Uterus (tissue), 2 donors: ENCODE results near the gene GRIN1.

ENCODE experiments used
- CTCF ChIP-seq, 4 experiments: fragments of 200-600 bp in 2 of 4; fragments of 450-650 bp in 2 of 4; sonication (generic) in 2 of 4; IDR thresholded peaks; one replicate each; pipeline ENCODE4 v1.5.1; 2016 to 2019; ENCODE audit warnings: antibody characterized with exemption in 4 of 4, mild to moderate bottlenecking in 2 of 4, moderate library complexity in 1 of 4
- POLR2A ChIP-seq, 2 donors: fragments of 450-650 bp; IDR thresholded peaks; one replicate each; pipeline ENCODE4 v1.6.1; 2016; ENCODE audit warnings: antibody characterized with exemption in 2 of 2, mild to moderate bottlenecking in 1 of 2, moderate library complexity in 1 of 2

DNA sequence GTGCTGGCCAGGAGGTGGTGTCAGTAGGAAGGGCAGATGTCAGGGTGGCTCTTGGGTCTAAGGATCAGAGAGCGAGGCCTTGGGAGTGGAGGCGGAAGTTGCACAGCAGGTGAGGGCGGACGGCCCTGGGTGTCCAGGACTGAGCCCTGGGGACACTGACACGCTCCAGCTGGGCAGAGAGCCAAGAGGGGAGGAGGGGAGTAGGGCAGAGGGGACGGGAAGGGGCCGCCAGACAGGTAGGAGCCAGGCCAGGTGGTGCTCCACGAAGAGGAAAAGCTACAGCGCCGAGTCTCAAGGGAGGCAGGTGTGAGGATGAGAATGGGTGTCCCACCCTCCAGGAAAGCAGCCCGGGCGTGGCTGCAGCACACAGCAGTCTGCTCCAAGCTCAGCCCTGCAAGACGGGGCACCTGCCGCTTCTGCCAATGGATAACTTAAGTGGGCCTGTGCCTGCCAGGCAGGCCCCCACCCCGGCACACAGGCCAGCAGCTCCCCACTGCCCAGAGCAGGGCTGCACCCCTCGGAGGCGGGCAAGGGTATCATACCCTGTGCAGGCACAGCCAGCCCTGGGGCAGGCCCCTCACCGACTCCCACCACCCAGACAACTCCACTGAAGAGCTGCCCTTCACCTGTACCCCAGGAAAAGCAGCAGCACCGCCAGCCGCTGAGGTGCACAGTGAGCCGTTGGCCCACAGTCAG is 56.7 kb downstream of the GRIN1 start:
- TF ChIP-seq CTCF (IDR thresholded peaks at IDR 0.05) (no peak), POLR2A (IDR thresholded peaks at IDR 0.05) (no peak)
